Tibial nerve (tissue), 4 donors: ENCODE data around the gene VSIG10. TPM values are rescaled to one million over a fixed set of nuclear protein-coding genes. Genes with fewer than 3 reads are reported as not detected.

Source experiments
- DNase-seq, 2 donors: peaks; one replicate each; pipeline ENCODE4 v3.0.0-alpha.2; 2019; ENCODE audit warnings: low spot score in 2 of 2
- H3K27ac ChIP-seq, 4 donors: fragments of 200-600 bp; sonication (generic) in 3 of 4; one replicate each; pipeline ENCODE4 v1.5.1; 2017 to 2019; ENCODE audit warnings: mild to moderate bottlenecking in 1 of 4
- H3K27me3 ChIP-seq, 2 donors: fragments of 200-600 bp; sonication (generic) in 1 of 2; one replicate each; pipeline versions ENCODE4 v1.5.1 to v1.6.0; 2017 to 2019
- H3K36me3 ChIP-seq, 3 donors: fragments of 200-600 bp; sonication (generic); one replicate each; pipeline ENCODE4 v1.5.1; 2018 to 2019
- H3K4me1 ChIP-seq, 4 donors: fragments of 200-600 bp; sonication (generic) in 3 of 4; one replicate each; pipeline ENCODE4 v1.5.1; 2017 to 2019
- H3K4me3 ChIP-seq, 4 donors: fragments of 200-600 bp; sonication (generic) in 3 of 4; one replicate each; pipeline ENCODE4 v1.5.1; 2017 to 2019; ENCODE audit warnings: mild to moderate bottlenecking in 1 of 4, moderate library complexity in 1 of 4
- H3K9me3 ChIP-seq, 4 donors: fragments of 200-600 bp; sonication (generic) in 3 of 4; one replicate each; pipeline ENCODE4 v1.5.1; 2017 to 2019
- CTCF ChIP-seq, 5 experiments: fragments of 200-600 bp in 3 of 5; fragments of 450-650 bp in 2 of 5; sonication (generic) in 3 of 5; IDR thresholded peaks; one replicate each; pipeline ENCODE4 v1.5.1; 2016 to 2019; ENCODE audit warnings: antibody characterized with exemption in 5 of 5, mild to moderate bottlenecking in 3 of 5, moderate library complexity in 2 of 5
- EP300 ChIP-seq, 2 donors: sonication (generic); formaldehyde crosslinking; IDR thresholded peaks; one replicate each; pipeline ENCODE4 v1.6.1; 2017; ENCODE audit warnings: antibody characterized with exemption in 2 of 2, mild to moderate bottlenecking in 1 of 2
- POLR2A ChIP-seq, 2 donors: fragments of 450-650 bp; IDR thresholded peaks; one replicate each; pipeline ENCODE4 v1.6.1; 2017; ENCODE audit warnings: antibody characterized with exemption in 2 of 2, mild to moderate bottlenecking in 2 of 2, moderate library complexity in 2 of 2
- WGBS, 2 donors: methylation state at CpG; one replicate each; pipeline ENCODE4 v1.1.5; 2018; 5-methylcytosine and 5-hydroxymethylcytosine counted together
- total RNA-seq, 4 donors: library from RNA; depleted of rRNA; stranded (reverse); fragments of >200 nt; gene quantifications; one replicate each; pipeline ENCODE4 v1.1.0, GENCODE V29; 2016

Gene VSIG10
- total RNA-seq, 4 donors from 2014 or later = 26.8 to 53.1 (median 34.0) TPM

- Histone ChIP-seq H3K4me3 (no peak overlapping the region), H3K9me3 (no peaks in the 10 kb centered on the region), H3K4me1 (peaks cover 0 to 32% (median 6%) of the 10 kb centered on the region in 4 donors), H3K36me3 (peaks cover 0 to 100% (median 12%) of the 10 kb centered on the region in 3 donors), H3K27me3 (no peaks in the 10 kb centered on the region), H3K27ac (peak overlapping the region in 1 of 4 donors; percentile 36)
- TF ChIP-seq EP300 (IDR thresholded peaks at IDR 0.05) (no peak), CTCF (IDR thresholded peaks at IDR 0.05) (no peak), POLR2A (IDR thresholded peaks at IDR 0.05) (no peak)
- WGBS, 2 donors = 82 to 86% methylated on average over 7 of the region's 7 CpGs
- no peak for DNase-seq
These were observed 41.4 kb upstream of the VSIG10 start for GRCh38 chr12:118145113-118145797.

- peaks cover 0 to 100% (median 12%) of the 10 kb centered on the region in 3 donors for H3K36me3 ChIP-seq
- peaks cover 0 to 40% (median 9%) of the 10 kb centered on the region in 4 donors for H3K4me1 ChIP-seq
- H3K9me3 ChIP-seq = no peaks in the 10 kb centered on the region
- WGBS, 2 donors = 84 to 87% methylated on average over 12 to 13 of the region's 13 CpGs
- no peak overlapping the region for H3K4me3 ChIP-seq
- H3K27ac ChIP-seq = peak overlapping the region in 1 of 4 donors; percentile 36
- no peak for DNase-seq
- H3K27me3 ChIP-seq = no peaks in the 10 kb centered on the region
- TF ChIP-seq CTCF (IDR thresholded peaks at IDR 0.05) (no peak), POLR2A (IDR thresholded peaks at IDR 0.05) (no peak), EP300 (IDR thresholded peaks at IDR 0.05) (no peak)
These were observed 40.7 kb upstream of the VSIG10 start for GRCh38 chr12:118144499-118144898.

- no peak for TF ChIP-seq EP300 (IDR thresholded peaks at IDR 0.05)
- TF ChIP-seq CTCF (IDR thresholded peaks at IDR 0.05) = no peak
- no peak for TF ChIP-seq POLR2A (IDR thresholded peaks at IDR 0.05)
- DNase-seq = no peak
- Histone ChIP-seq H3K4me1 (peaks cover 0 to 67% (median 26%) of the 10 kb centered on the region in 4 donors), H3K9me3 (no peaks in the 10 kb centered on the region), H3K27me3 (no peaks in the 10 kb centered on the region), H3K4me3 (no peak overlapping the region), H3K36me3 (peaks cover 0 to 81% (median 12%) of the 10 kb centered on the region in 3 donors), H3K27ac (peak overlapping the region in 2 of 4 donors; percentile 98 to 99)
- WGBS, 2 donors = 95 to 96% methylated on average over 8 of the region's 8 CpGs
These were observed 37.0 kb upstream of the VSIG10 start for GRCh38 chr12:118140825-118141224.

GRCh38 chr12:118137148-118137678 is 33.4 kb upstream of the VSIG10 start:
- Histone ChIP-seq H3K9me3 (no peaks in the 10 kb centered on the region), H3K27ac (peak overlapping the region; percentile 87 to 99 (median 94)), H3K36me3 (peaks cover 0 to 45% (median 12%) of the 10 kb centered on the region in 3 donors), H3K4me1 (peaks cover 0 to 67% (median 25%) of the 10 kb centered on the region in 4 donors), H3K4me3 (peak overlapping the region; percentile 75 to 99 (median 92)), H3K27me3 (no peaks in the 10 kb centered on the region)
- TF ChIP-seq CTCF (IDR thresholded peaks at IDR 0.05) = no peak
- no peak for TF ChIP-seq POLR2A (IDR thresholded peaks at IDR 0.05)
- TF ChIP-seq EP300 (IDR thresholded peaks at IDR 0.05) = no peak
- WGBS, 2 donors = 69% methylated on average over 10 of the region's 10 CpGs
- no peak for DNase-seq

GRCh38 chr12:118136559-118137003 is 32.8 kb upstream of the VSIG10 start:
- TF ChIP-seq POLR2A (IDR thresholded peaks at IDR 0.05) (no peak), EP300 (IDR thresholded peaks at IDR 0.05) (no peak), CTCF (IDR thresholded peaks at IDR 0.05) (no peak)
- Histone ChIP-seq H3K9me3 (no peaks in the 10 kb centered on the region), H3K4me3 (peak overlapping the region; percentile 75 to 99 (median 92)), H3K27me3 (no peaks in the 10 kb centered on the region), H3K36me3 (peaks cover 0 to 39% (median 8%) of the 10 kb centered on the region in 3 donors), H3K27ac (peak overlapping the region; percentile 87 to 99 (median 94)), H3K4me1 (peaks cover 0 to 71% (median 25%) of the 10 kb centered on the region in 4 donors)
- peak in 1 of 2 donors; percentile 38 for DNase-seq
- WGBS, 2 donors = 0% methylated on average over 25 to 26 of the region's 29 CpGs
